ENCODE data around the gene MAP3K12.

- TF ChIP-seq EZH2 (IDR thresholded peaks at IDR 0.05; ENCODE audit: low read length, unreplicated experiment) (no peak), CTCF (conservative IDR thresholded peaks at IDR 0.05; ENCODE audit: low read depth, low read length) (no peak), EZH2phosphoT487 (IDR thresholded peaks at IDR 0.05; ENCODE audit: borderline replicate concordance, low read length) (no peak)
Measured at GRCh38 chr12:53461591-53461990, 37.7 kb downstream of the MAP3K12 start.

Measured in PC-3 (cell line).